A549 (cell line): ENCODE data around the gene DNAJB6. TPM values are rescaled to one million over a fixed set of nuclear protein-coding genes. Genes with fewer than 3 reads are reported as not detected.

Experiments
- ATAC-seq, 2 experiments: fragments of 200-7000 bp in 1 of 2; fragments of >200 bp in 1 of 2; cut with Nextera tagmentation in 1 of 2; cut with Tn5 transposase in 1 of 2; 3 replicates each; pipeline versions ENCODE4 v1.8.0 to v1.9.1; 2018 to 2020; ENCODE audit warnings: mild to moderate bottlenecking in 1 of 2, moderate library complexity in 1 of 2
- CTCF ChIA-PET: fragments of 300-600 bp; sonication (Branson Sonifier 250); formaldehyde crosslinking; extraction: SDS; loops from one replicate; lab custom pipeline; 2021; ENCODE audit warnings: antibody characterized with exemption, inconsistent platforms; lab: Yijun Ruan, JAX
- POLR2A ChIA-PET: fragments of 350-600 bp; formaldehyde crosslinking; extraction: SDS; loops from one replicate; lab custom pipeline; 2021; ENCODE audit warnings: antibody characterized with exemption, inconsistent platforms; lab: Yijun Ruan, JAX
- DNase-seq, 2 experiments: peaks; one replicate each; pipeline versions ENCODE4 v3.0.0 to v3.0.0-alpha.2; 2011 to 2016; ENCODE audit warnings: low read depth in 1 of 2, low spot score in 1 of 2
- FAIRE-seq: peaks from 2 replicates; lab custom pipeline; 2011; peaks lifted over from hg19 to GRCh38; lab: Jason Lieb, UNC
- H3K27ac ChIP-seq, 2 experiments: fragments of >200 bp; sonication (Bioruptor Twin); formaldehyde crosslinking; 3 replicates each; pipeline ENCODE4 v1.5.1; 2016 to 2017
- H3K4me1 ChIP-seq: fragments of >200 bp; sonication (Bioruptor Twin); formaldehyde crosslinking; 3 replicates; pipeline ENCODE4 v1.6.1; 2016
- H3K4me2 ChIP-seq: fragments of >200 bp; sonication (Bioruptor Twin); formaldehyde crosslinking; 3 replicates; pipeline ENCODE4 v1.6.1; 2016
- H3K4me3 ChIP-seq: fragments of >200 bp; sonication (Bioruptor Twin); formaldehyde crosslinking; 3 replicates; pipeline ENCODE4 v1.5.1; 2016
- H3K9me3 ChIP-seq: fragments of >200 bp; sonication (Bioruptor Twin); formaldehyde crosslinking; 3 replicates; pipeline ENCODE4 v1.6.1; 2016
- ATOH8 ChIP-seq: fragments of 250-450 bp; sonication (Bioruptor Pico); IDR thresholded peaks from 2 replicates; pipeline ENCODE4 v1.5.0; 2020; ENCODE audit warnings: low read depth, mild to moderate bottlenecking, moderate library complexity
- BHLHE40 ChIP-seq: IDR thresholded peaks from 2 replicates; pipeline ENCODE4 v1.6.1; 2012; ENCODE audit warnings: low read depth, low read length, inconsistent platforms
- CBX2 ChIP-seq: fragments of 200-600 bp; sonication (generic); IDR thresholded peaks from 2 replicates; pipeline ENCODE4 v1.6.1; 2016; ENCODE audit warnings: low read depth, mild to moderate bottlenecking, borderline replicate concordance
- CEBPB ChIP-seq, 2 experiments: fragments of >200 bp in 1 of 2; sonication (Bioruptor Twin) in 1 of 2; formaldehyde crosslinking in 1 of 2; IDR thresholded peaks; 2 replicates each; pipeline ENCODE4 v1.6.1; 2012 to 2016
- CHD4 ChIP-seq: fragments of 200-600 bp; sonication (generic); IDR thresholded peaks from 2 replicates; pipeline ENCODE4 v1.6.1; 2016; ENCODE audit warnings: antibody characterized with exemption, mild to moderate bottlenecking, borderline replicate concordance
- E2F6 ChIP-seq: IDR thresholded peaks from 2 replicates; pipeline ENCODE4 v1.6.1; 2012; ENCODE audit warnings: low read depth, borderline replicate concordance
- EP300 ChIP-seq, 2 experiments: fragments of >200 bp; sonication (Bioruptor Twin); formaldehyde crosslinking; IDR thresholded peaks; 2 replicates in 1 of 2; 3 replicates in 1 of 2; pipeline ENCODE4 v1.6.1; 2016 to 2017
- HOXB5 ChIP-seq: fragments of 250-450 bp; sonication (Bioruptor Pico); IDR thresholded peaks from 2 replicates; pipeline ENCODE4 v1.5.0; 2020; ENCODE audit warnings: mild to moderate bottlenecking, moderate library complexity
- KDM1A ChIP-seq: fragments of 200-600 bp; sonication (generic); IDR thresholded peaks from 2 replicates; pipeline ENCODE4 v1.6.1; 2016; ENCODE audit warnings: low read depth, mild to moderate bottlenecking
- MYC ChIP-seq: IDR thresholded peaks from 2 replicates; pipeline ENCODE4 v1.6.1; 2012; ENCODE audit warnings: mild to moderate bottlenecking, inconsistent platforms, low read length, improper control_type of control experiment, borderline replicate concordance
- NPAS2 ChIP-seq: fragments of 250-450 bp; sonication (Bioruptor Pico); IDR thresholded peaks from 2 replicates; pipeline ENCODE4 v1.8.0; 2022; ENCODE audit warnings: mild to moderate bottlenecking, moderate library complexity, borderline replicate concordance
- RAD21 ChIP-seq, 2 experiments: fragments of >200 bp in 1 of 2; sonication (Bioruptor Twin) in 1 of 2; formaldehyde crosslinking in 1 of 2; IDR thresholded peaks in 1 of 2; conservative IDR thresholded peaks in 1 of 2; 2 replicates in 1 of 2; 3 replicates in 1 of 2; pipeline ENCODE4 v1.6.1; 2012 to 2018; ENCODE audit warnings: inconsistent platforms in 1 of 2
- RNF2 ChIP-seq: fragments of 200-600 bp; sonication (generic); IDR thresholded peaks from 2 replicates; pipeline ENCODE4 v1.6.1; 2016; ENCODE audit warnings: low read depth, mild to moderate bottlenecking, antibody characterized with exemption, moderate library complexity, borderline replicate concordance
- SMC3 ChIP-seq: fragments of >200 bp; sonication (Bioruptor Twin); formaldehyde crosslinking; IDR thresholded peaks from 3 replicates; pipeline ENCODE4 v1.6.1; 2018; ENCODE audit warnings: inconsistent platforms
- TFCP2L1 ChIP-seq: fragments of 250-450 bp; sonication (Bioruptor Pico); IDR thresholded peaks from 2 replicates; pipeline ENCODE4 v1.5.0; 2021; ENCODE audit warnings: mild to moderate bottlenecking
- USF2 ChIP-seq: fragments of 450-650 bp; IDR thresholded peaks from 2 replicates; pipeline ENCODE4 v1.6.1; 2014; ENCODE audit warnings: antibody characterized with exemption
- ZNF302 ChIP-seq: fragments of 250-450 bp; sonication (Bioruptor Pico); IDR thresholded peaks from 2 replicates; pipeline ENCODE4 v1.9.0; 2021; ENCODE audit warnings: inconsistent platforms, mild to moderate bottlenecking, moderate library complexity
- ZSCAN20 ChIP-seq: fragments of 250-450 bp; sonication (Bioruptor Pico); IDR thresholded peaks from 2 replicates; pipeline ENCODE4 v1.8.0; 2022; ENCODE audit warnings: mild to moderate bottlenecking, moderate library complexity
- WGBS: methylation state at CpG from one replicate; pipeline ENCODE4 v1.1.6; 2017; ENCODE audit errors: missing lambda C conversion rate; 5-methylcytosine and 5-hydroxymethylcytosine counted together
- polyA plus RNA-seq, 4 experiments: library from polyadenylated mRNA; depleted of rRNA in 3 of 4; stranded (reverse); fragments of >200 nt; fragmentation: RNase III in 1 of 4; extraction: RNeasy Plus Mini Kit Qiagen cat#74134 plus additional on column Dnase treatment in 1 of 4; gene quantifications; 2 replicates in 3 of 4; 3 replicates in 1 of 4; pipeline ENCODE4 v1.2.3, GENCODE V29; 2011 to 2017
- TF ChIP-seq, protein P1 (sequence below): IDR thresholded peaks from 2 replicates; pipeline ENCODE4 v1.6.1; 2012
- TF ChIP-seq, protein P2 (sequence below): fragments of >200 bp; sonication (Bioruptor Twin); formaldehyde crosslinking; IDR thresholded peaks from 3 replicates; pipeline ENCODE4 v1.5.1; 2016

DNAJB6 gene
- polyA plus RNA-seq, 2 of the 4 experiments (the other 2 are of a cell fraction): 117 to 136 TPM

- FAIRE-seq (no peak), DNase-seq (peak in 1 of 2 experiments; percentile 68)
- POLR2A ChIA-PET: no interaction called here
- Histone ChIP-seq H3K4me2 (peak overlapping the region; percentile 57), H3K27ac (peak overlapping the region; percentile 71 to 80; a peak in 5 of 6 replicates), H3K4me3 (no peak overlapping the region), H3K4me1 (peaks cover 23% of the 10 kb centered on the region)
- TF ChIP-seq ZSCAN20 (CRISPR knock-in tag) (no peak), RNF2 (no peak)
- TF ChIP-seq, protein P1, sequence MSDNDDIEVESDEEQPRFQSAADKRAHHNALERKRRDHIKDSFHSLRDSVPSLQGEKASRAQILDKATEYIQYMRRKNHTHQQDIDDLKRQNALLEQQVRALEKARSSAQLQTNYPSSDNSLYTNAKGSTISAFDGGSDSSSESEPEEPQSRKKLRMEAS: peak; percentile 55; the same call in 1 of the 2 replicates
- TF ChIP-seq, all 56 proteins: peak for 1
- CTCF ChIA-PET: interaction anchor here (0.7 to 1.8 kb wide), 2 partner anchors 45 to 48 kb away, joined by 3 to 6 read pairs; no protein-coding TSS in a partner anchor
- WGBS: 33% methylated on average over 9 of the region's 9 CpGs
- H3K9me3 ChIP-seq: no peaks in the 10 kb centered on the region
- peak; percentile 72 to 75 for ATAC-seq
These were observed 47.5 kb downstream of the DNAJB6 start for GRCh38 chr7:157384301-157384700.

DNA sequence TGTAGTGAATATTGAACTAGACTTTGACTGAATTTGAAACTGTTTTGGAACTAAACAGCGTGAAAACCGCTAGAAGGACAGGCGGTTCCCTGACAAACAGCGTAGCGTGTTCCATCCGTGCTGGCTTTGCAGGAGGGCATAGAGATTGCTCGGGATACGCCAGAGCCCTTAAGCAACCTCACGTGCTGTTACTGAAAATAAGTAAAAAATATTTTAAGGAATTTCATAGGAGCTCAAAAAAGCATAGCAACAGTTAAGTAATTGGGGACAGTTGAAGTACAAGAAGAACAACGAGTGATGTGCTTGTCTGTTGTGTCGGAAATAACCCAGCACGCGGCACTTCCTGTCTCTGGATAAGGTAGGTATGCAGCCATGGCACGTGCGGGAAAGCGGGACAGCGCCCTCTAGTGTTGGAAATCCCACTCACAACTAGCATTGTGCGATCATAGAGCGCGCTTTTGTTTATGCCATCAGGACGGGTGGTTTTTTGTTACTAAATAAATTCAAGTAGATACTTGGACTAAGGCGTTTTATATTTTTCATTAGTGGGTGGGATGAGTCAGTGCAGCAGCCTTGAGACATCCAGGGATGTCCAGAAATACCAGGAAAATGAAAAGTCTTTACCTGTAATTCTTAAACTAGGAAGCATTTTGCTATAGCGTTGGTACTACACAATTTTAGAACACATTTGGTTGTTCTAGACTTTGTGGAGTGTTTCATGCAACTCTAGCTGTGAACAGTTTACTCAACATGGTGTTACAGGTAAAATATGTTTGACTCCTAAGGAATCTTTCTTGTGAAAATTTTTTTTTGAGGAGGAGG is 50.4 kb downstream of the DNAJB6 start:
- Histone ChIP-seq H3K9me3 (no peaks in the 10 kb centered on the region), H3K4me1 (peaks cover 23% of the 10 kb centered on the region), H3K27ac (peak overlapping the region; percentile 14 to 36; a peak in 2 of 6 replicates), H3K4me3 (no peak overlapping the region), H3K4me2 (peak overlapping the region; percentile 33; the same call in 1 of the 3 replicates)
- ATAC-seq (peak; percentile 89 to 93), DNase-seq (peak; percentile 69 to 85), FAIRE-seq (no peak)
- POLR2A ChIA-PET: no interaction called here
- WGBS: 47% methylated on average over 23 of the region's 23 CpGs
- peak; percentile 99 for TF ChIP-seq BHLHE40
- peak; percentile 47; the same call in 1 of the 2 replicates for TF ChIP-seq E2F6
- no peak for TF ChIP-seq ZNF302
- TF ChIP-seq, protein P2, sequence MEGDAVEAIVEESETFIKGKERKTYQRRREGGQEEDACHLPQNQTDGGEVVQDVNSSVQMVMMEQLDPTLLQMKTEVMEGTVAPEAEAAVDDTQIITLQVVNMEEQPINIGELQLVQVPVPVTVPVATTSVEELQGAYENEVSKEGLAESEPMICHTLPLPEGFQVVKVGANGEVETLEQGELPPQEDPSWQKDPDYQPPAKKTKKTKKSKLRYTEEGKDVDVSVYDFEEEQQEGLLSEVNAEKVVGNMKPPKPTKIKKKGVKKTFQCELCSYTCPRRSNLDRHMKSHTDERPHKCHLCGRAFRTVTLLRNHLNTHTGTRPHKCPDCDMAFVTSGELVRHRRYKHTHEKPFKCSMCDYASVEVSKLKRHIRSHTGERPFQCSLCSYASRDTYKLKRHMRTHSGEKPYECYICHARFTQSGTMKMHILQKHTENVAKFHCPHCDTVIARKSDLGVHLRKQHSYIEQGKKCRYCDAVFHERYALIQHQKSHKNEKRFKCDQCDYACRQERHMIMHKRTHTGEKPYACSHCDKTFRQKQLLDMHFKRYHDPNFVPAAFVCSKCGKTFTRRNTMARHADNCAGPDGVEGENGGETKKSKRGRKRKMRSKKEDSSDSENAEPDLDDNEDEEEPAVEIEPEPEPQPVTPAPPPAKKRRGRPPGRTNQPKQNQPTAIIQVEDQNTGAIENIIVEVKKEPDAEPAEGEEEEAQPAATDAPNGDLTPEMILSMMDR: peak; percentile 90
- TF ChIP-seq CEBPB (IDR thresholded peaks at IDR 0.05): no peak
- TF ChIP-seq RAD21 (conservative IDR thresholded peaks at IDR 0.05 in 1 of 2, IDR thresholded peaks at IDR 0.05 in 1 of 2): peak; percentile 56 to 68; a peak in 4 of 5 replicates
- TF ChIP-seq CBX2: no peak
- TF ChIP-seq USF2: peak; percentile 45; the same call in 1 of the 2 replicates
- TF ChIP-seq SMC3: peak; percentile 38; the same call in 1 of the 3 replicates
- peak; percentile 95 for TF ChIP-seq MYC
- TF ChIP-seq, protein P1: peak; percentile 97
- TF ChIP-seq CHD4: no peak
- TF ChIP-seq EP300 (IDR thresholded peaks at IDR 0.05): no peak
- no peak for TF ChIP-seq TFCP2L1 (CRISPR knock-in tag)
- 0 out of 2 replicates have a peak, but pooled peaks have one; percentile 42 for TF ChIP-seq ATOH8 (CRISPR knock-in tag)
- no peak for TF ChIP-seq KDM1A
- TF ChIP-seq HOXB5 (CRISPR knock-in tag): peak; percentile 61; the same call in 1 of the 2 replicates
- TF ChIP-seq NPAS2 (CRISPR knock-in tag): peak; percentile 58; the same call in 1 of the 2 replicates
- CTCF ChIA-PET: interaction anchor here (0.6 to 3.8 kb wide), 26 partner anchors 8 to 414 kb away, joined by 3 to 29 read pairs (median 6); no protein-coding TSS in a partner anchor
